Activated naive CD8-positive, alpha-beta T cell treated with anti-CD3 and anti-CD28 coated beads, Interleukin-2, amount 10 ng/mL, durations not matched to agents 7 days and 5 days (primary cell): Measurements from ENCODE around the gene RHOB. TPM values are rescaled to one million over a fixed set of nuclear protein-coding genes. Genes with fewer than 3 reads are reported as not detected.
"Not testable (repeated sequence)": the region's sequence is repeated elsewhere in the genome, so short reads cannot be mapped to it uniquely, and the experiment has no call there.

ENCODE experiments used
- ATAC-seq: fragments of 150-1000 bp; cut with Tn5 transposase; one replicate; pipeline ENCODE4 v1.10.0; 2021; ENCODE audit warnings: low read depth, moderate library complexity
- POLR2A ChIA-PET: fragments of 350-600 bp; sonication (Branson Sonifier 250); formaldehyde crosslinking; loops from one replicate; lab custom pipeline; 2021; ENCODE audit warnings: antibody characterized with exemption; lab: Charles Lee
- DNase-seq: peaks from one replicate; pipeline ENCODE4 v3.0.0; 2021
- H3K27ac Mint-ChIP-seq: one replicate; pipeline ENCODE4 v1.8.0; 2022; ENCODE audit warnings: mild to moderate bottlenecking, mixed read lengths
- H3K27me3 Mint-ChIP-seq: one replicate; pipeline ENCODE4 v1.8.0; 2022; ENCODE audit warnings: mild to moderate bottlenecking, moderate library complexity, mixed read lengths
- H3K36me3 Mint-ChIP-seq: one replicate; pipeline ENCODE4 v1.8.0; 2021; ENCODE audit warnings: mild to moderate bottlenecking, mixed read lengths
- H3K4me1 Mint-ChIP-seq: one replicate; pipeline ENCODE4 v1.8.0; 2021; ENCODE audit warnings: mixed read lengths
- H3K4me3 Mint-ChIP-seq: one replicate; pipeline ENCODE4 v1.8.0; 2022; ENCODE audit warnings: mild to moderate bottlenecking, moderate library complexity, mixed read lengths
- H3K9me3 Mint-ChIP-seq: one replicate; pipeline ENCODE4 v1.8.0; 2021; ENCODE audit warnings: mixed read lengths
- total RNA-seq, 2 experiments: library from RNA; stranded (reverse); gene quantifications; one replicate each; pipeline ENCODE4 v1.2.3, GENCODE V29; 2021

The RHOB gene
- total RNA-seq, 2 experiments from 2014 or later, result 12.1 to 12.7 TPM

GRCh38 chr2:20484810-20485611, 38.1 kb downstream of the RHOB start:
- POLR2A ChIA-PET, result no interaction called here
- H3K4me1 Mint-ChIP-seq, result no peaks in the 10 kb centered on the region
- peaks cover 6% of the 10 kb centered on the region for H3K27me3 Mint-ChIP-seq
- H3K4me3 Mint-ChIP-seq, result no peak overlapping the region
- H3K36me3 Mint-ChIP-seq, result no peaks in the 10 kb centered on the region
- no peaks in the 10 kb centered on the region for H3K9me3 Mint-ChIP-seq
- no peak for DNase-seq
- no peak for ATAC-seq
- no peak overlapping the region for H3K27ac Mint-ChIP-seq

GRCh38 chr2:20485612-20486388, 38.9 kb downstream of the RHOB start:
- DNase-seq, result no peak
- Mint-ChIP-seq H3K27ac (no peak overlapping the region), H3K27me3 (peaks cover 6% of the 10 kb centered on the region), H3K9me3 (no peaks in the 10 kb centered on the region), H3K4me3 (no peak overlapping the region), H3K4me1 (no peaks in the 10 kb centered on the region), H3K36me3 (no peaks in the 10 kb centered on the region)
- POLR2A ChIA-PET, result no interaction called here
- no peak for ATAC-seq

- Mint-ChIP-seq H3K9me3 (no peaks in the 10 kb centered on the region), H3K36me3 (no peaks in the 10 kb centered on the region), H3K27me3 (peaks cover 3% of the 10 kb centered on the region), H3K4me1 (no peaks in the 10 kb centered on the region), H3K27ac (no peak overlapping the region), H3K4me3 (no peak overlapping the region)
- DNase-seq (no peak), ATAC-seq (no peak)
- POLR2A ChIA-PET, result no interaction called here
Measured at GRCh38 chr2:20486571-20486970, 39.7 kb downstream of the RHOB start.

GRCh38 chr2:20487030-20487391, 40.1 kb downstream of the RHOB start:
- no peak overlapping the region for H3K27ac Mint-ChIP-seq
- POLR2A ChIA-PET, result no interaction called here
- H3K36me3 Mint-ChIP-seq, result no peaks in the 10 kb centered on the region
- no peaks in the 10 kb centered on the region for H3K9me3 Mint-ChIP-seq
- H3K4me1 Mint-ChIP-seq, result no peaks in the 10 kb centered on the region
- no peak for DNase-seq
- no peak overlapping the region for H3K4me3 Mint-ChIP-seq
- H3K27me3 Mint-ChIP-seq, result peaks cover 3% of the 10 kb centered on the region
- ATAC-seq, result no peak

GRCh38 chr2:20487392-20488174, 40.7 kb downstream of the RHOB start:
- DNase-seq (no peak), ATAC-seq (no peak)
- no peak overlapping the region for H3K4me3 Mint-ChIP-seq
- POLR2A ChIA-PET, result no interaction called here
- H3K36me3 Mint-ChIP-seq, result no peaks in the 10 kb centered on the region
- no peak overlapping the region for H3K27ac Mint-ChIP-seq
- no peaks in the 10 kb centered on the region for H3K9me3 Mint-ChIP-seq
- H3K27me3 Mint-ChIP-seq, result no peaks in the 10 kb centered on the region
- no peaks in the 10 kb centered on the region for H3K4me1 Mint-ChIP-seq

GRCh38 chr2:20488201-20488641, 41.3 kb downstream of the RHOB start:
- H3K36me3 Mint-ChIP-seq, result no peaks in the 10 kb centered on the region
- H3K9me3 Mint-ChIP-seq, result no peaks in the 10 kb centered on the region
- DNase-seq (no peak), ATAC-seq (no peak)
- H3K4me3 Mint-ChIP-seq, result no peak overlapping the region
- H3K27me3 Mint-ChIP-seq, result no peaks in the 10 kb centered on the region
- H3K27ac Mint-ChIP-seq, result no peak overlapping the region
- no peaks in the 10 kb centered on the region for H3K4me1 Mint-ChIP-seq
- POLR2A ChIA-PET, result no interaction called here

GRCh38 chr2:20488782-20489181, 41.9 kb downstream of the RHOB start:
- no peak for DNase-seq
- POLR2A ChIA-PET, result no interaction called here

GRCh38 chr2:20490300-20491181, 43.7 kb downstream of the RHOB start:
- DNase-seq, result no peak
- Mint-ChIP-seq H3K9me3 (no peaks in the 10 kb centered on the region), H3K27me3 (no peaks in the 10 kb centered on the region), H3K4me1 (peaks cover 4% of the 10 kb centered on the region), H3K4me3 (no peak overlapping the region), H3K36me3 (no peaks in the 10 kb centered on the region), H3K27ac (no peak overlapping the region)
- POLR2A ChIA-PET, result no interaction called here
- no peak for ATAC-seq

More at GRCh38 chr2:20488782-20489181, 41.9 kb downstream of the RHOB start:
- H3K4me3 Mint-ChIP-seq, result no peak overlapping the region
- no peaks in the 10 kb centered on the region for H3K4me1 Mint-ChIP-seq
- no peak for ATAC-seq
- no peaks in the 10 kb centered on the region for H3K27me3 Mint-ChIP-seq
- H3K36me3 Mint-ChIP-seq, result no peaks in the 10 kb centered on the region
- no peaks in the 10 kb centered on the region for H3K9me3 Mint-ChIP-seq
- no peak overlapping the region for H3K27ac Mint-ChIP-seq

GRCh38 chr2:20491739-20492531, 45.1 kb downstream of the RHOB start:
- POLR2A ChIA-PET, result no interaction called here
- Mint-ChIP-seq H3K4me3 (no peak overlapping the region), H3K27ac (no peak overlapping the region), H3K4me1 (peaks cover 4% of the 10 kb centered on the region), H3K27me3 (no peaks in the 10 kb centered on the region), H3K9me3 (no peaks in the 10 kb centered on the region), H3K36me3 (no peaks in the 10 kb centered on the region)
- ATAC-seq, result no peak
- DNase-seq, result no peak

GRCh38 chr2:20493095-20493494, 46.2 kb downstream of the RHOB start:
- POLR2A ChIA-PET, result not testable (repeated sequence)

GRCh38 chr2:20494241-20494640, 47.4 kb downstream of the RHOB start:
- H3K27me3 Mint-ChIP-seq, result no peaks in the 10 kb centered on the region
- H3K4me1 Mint-ChIP-seq, result peaks cover 4% of the 10 kb centered on the region
- POLR2A ChIA-PET, result no interaction called here
- DNase-seq (no peak), ATAC-seq (no peak)
- no peaks in the 10 kb centered on the region for H3K36me3 Mint-ChIP-seq
- no peak overlapping the region for H3K27ac Mint-ChIP-seq
- no peaks in the 10 kb centered on the region for H3K9me3 Mint-ChIP-seq
- H3K4me3 Mint-ChIP-seq, result no peak overlapping the region

More at GRCh38 chr2:20493095-20493494, 46.2 kb downstream of the RHOB start:
- H3K27ac Mint-ChIP-seq, H3K36me3 Mint-ChIP-seq, H3K9me3 Mint-ChIP-seq, H3K27me3 Mint-ChIP-seq, DNase-seq, ATAC-seq, H3K4me1 Mint-ChIP-seq, H3K4me3 Mint-ChIP-seq: not testable (repeated sequence)
